GM21381 (cell line): Measurements from ENCODE around the gene ZBTB46.

Source experiments
- ATAC-seq: cut with Tn5 transposase; IDR thresholded peaks from one replicate; pipeline ENCODE4 v1.9.1; 2021; ENCODE audit warnings: mild to moderate bottlenecking, moderate library complexity; ENCODE audit not compliant: unreplicated experiment

Gene ZBTB46

GRCh38 chr20:63707558-63708300 is 123.3 kb downstream of the ZBTB46 start, which contains the start of the genes ARFRP1 and ZGPAT:
ARFRP1 (minus strand) TSS chr20:63707976; CDS start chr20:63707091, 885 bp downstream.
ZGPAT (plus strand) TSS chr20:63708039; CDS start chr20:63708581, 542 bp downstream.
- ATAC-seq, result peak; percentile 68

GRCh38 chr20:63706852-63707557 is 124.1 kb downstream of the ZBTB46 start:
- ATAC-seq, result peak; percentile 21

GRCh38 chr20:63706027-63706695 is 124.9 kb downstream of the ZBTB46 start:
- no peak for ATAC-seq

- no peak for ATAC-seq
Measured at GRCh38 chr20:63705232-63706026, 125.6 kb downstream of the ZBTB46 start.

GRCh38 chr20:63704749-63705117 is 126.3 kb downstream of the ZBTB46 start:
- ATAC-seq, result no peak

GRCh38 chr20:63703976-63704748 is 126.9 kb downstream of the ZBTB46 start:
- ATAC-seq, result no peak

- ATAC-seq, result no peak
Measured at GRCh38 chr20:63703471-63703975, 127.5 kb downstream of the ZBTB46 start.

- no peak for ATAC-seq
Measured at GRCh38 chr20:63702751-63703470, 128.2 kb downstream of the ZBTB46 start.

GRCh38 chr20:63702036-63702665 is 128.9 kb downstream of the ZBTB46 start:
- ATAC-seq, result no peak

GRCh38 chr20:63701329-63702035 is 129.6 kb downstream of the ZBTB46 start:
- no peak for ATAC-seq

GRCh38 chr20:63701051-63701328 is 130.1 kb downstream of the ZBTB46 start:
- no peak for ATAC-seq

- no peak for ATAC-seq
Measured at GRCh38 chr20:63700199-63701050, 130.6 kb downstream of the ZBTB46 start.

GRCh38 chr20:63699466-63700198 is 131.4 kb downstream of the ZBTB46 start:
- no peak for ATAC-seq

- ATAC-seq, result no peak
Measured at GRCh38 chr20:63698739-63699465, 132.2 kb downstream of the ZBTB46 start.

GRCh38 chr20:63697868-63698545 is 133.1 kb downstream of the ZBTB46 start:
- ATAC-seq, result no peak
